ENCODE results near the gene PRKD1.

DNA sequence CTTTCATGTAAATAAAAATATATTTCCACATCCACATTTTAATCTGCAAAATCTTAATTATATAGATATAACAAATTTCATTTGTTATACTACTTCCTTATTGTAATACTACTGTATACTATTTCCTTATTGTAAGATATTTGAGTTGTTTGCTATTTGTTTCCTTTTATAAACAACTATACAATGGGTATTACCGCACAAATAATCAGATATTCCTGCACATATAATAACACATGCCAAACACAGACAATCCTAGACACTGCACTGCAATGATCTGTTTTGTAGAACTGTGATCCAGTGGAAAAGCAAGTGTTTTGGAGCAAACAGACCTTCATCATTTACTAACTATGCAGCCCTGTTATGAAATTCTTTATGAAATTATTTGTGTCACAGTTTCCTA is 30.5 kb downstream of the PRKD1 start:
- TF ChIP-seq, protein P1, sequence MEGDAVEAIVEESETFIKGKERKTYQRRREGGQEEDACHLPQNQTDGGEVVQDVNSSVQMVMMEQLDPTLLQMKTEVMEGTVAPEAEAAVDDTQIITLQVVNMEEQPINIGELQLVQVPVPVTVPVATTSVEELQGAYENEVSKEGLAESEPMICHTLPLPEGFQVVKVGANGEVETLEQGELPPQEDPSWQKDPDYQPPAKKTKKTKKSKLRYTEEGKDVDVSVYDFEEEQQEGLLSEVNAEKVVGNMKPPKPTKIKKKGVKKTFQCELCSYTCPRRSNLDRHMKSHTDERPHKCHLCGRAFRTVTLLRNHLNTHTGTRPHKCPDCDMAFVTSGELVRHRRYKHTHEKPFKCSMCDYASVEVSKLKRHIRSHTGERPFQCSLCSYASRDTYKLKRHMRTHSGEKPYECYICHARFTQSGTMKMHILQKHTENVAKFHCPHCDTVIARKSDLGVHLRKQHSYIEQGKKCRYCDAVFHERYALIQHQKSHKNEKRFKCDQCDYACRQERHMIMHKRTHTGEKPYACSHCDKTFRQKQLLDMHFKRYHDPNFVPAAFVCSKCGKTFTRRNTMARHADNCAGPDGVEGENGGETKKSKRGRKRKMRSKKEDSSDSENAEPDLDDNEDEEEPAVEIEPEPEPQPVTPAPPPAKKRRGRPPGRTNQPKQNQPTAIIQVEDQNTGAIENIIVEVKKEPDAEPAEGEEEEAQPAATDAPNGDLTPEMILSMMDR (IDR thresholded peaks at IDR 0.05; ENCODE audit: borderline replicate concordance, extremely low read depth, low read length, poor library complexity, severe bottlenecking) = no peak
- no peak for TF ChIP-seq EZH2 (IDR thresholded peaks at IDR 0.05; ENCODE audit: borderline replicate concordance, low read depth, low read length, severe bottlenecking)

Measured in DND-41 (cell line).